ENCODE results near the gene MRFAP1. TPM values are rescaled to one million over a fixed set of nuclear protein-coding genes. Genes with fewer than 3 reads are reported as not detected.

MRFAP1 gene
- total and polyA plus RNA-seq, 5 experiments from 2014 or later = 141 to 186 (median 153) TPM

GRCh38 chr4:6689506-6689960, 49.0 kb downstream of the MRFAP1 start:
- Mint-ChIP-seq H3K9me3 (no peaks in the 10 kb centered on the region), H3K27me3 (no peaks in the 10 kb centered on the region), H3K4me1 (peaks cover 40 to 84% (median 73%) of the 10 kb centered on the region in 4 donors), H3K36me3 (no peaks in the 10 kb centered on the region), H3K4me3 (peak overlapping the region; percentile 73 to 95 (median 84)), H3K27ac (peak overlapping the region; percentile 93 to 99 (median 97))
- DNase-seq (no peak), ATAC-seq (peak; percentile 2 to 9)
- POLR2A ChIA-PET = interaction anchor here (0.8 to 16.9 kb wide), 14 partner anchors 8 to 379 kb away, joined by 3 to 521 read pairs (median 4); partner anchors contain the start of genes BLOC1S4, GRPEL1, MAN2B2 and MRFAP1

Other genes with a start within 250 kb of the MRFAP1 start
- gene PPP2R2C, start 168.1 kb upstream of the MRFAP1 start, total RNA-seq = not detected
- gene PPP2R2C, start 168.1 kb upstream of the MRFAP1 start, polyA plus RNA-seq = not detected
- 10 to 100 TPM; 41.2 to 43.2 TPM for gene MAN2B2, start 65.5 kb upstream of the MRFAP1 start, total RNA-seq
- 10 to 100 TPM; 11.8 to 30.4 (median 14.4) TPM for gene MAN2B2, start 65.5 kb upstream of the MRFAP1 start, polyA plus RNA-seq
- 1 to 10 TPM in 1 of 2 experiments, under 1 TPM in 1; 0.39 to 3.0 TPM for gene S100P, start 53.2 kb downstream of the MRFAP1 start, total RNA-seq
- 1 to 10 TPM in 1 of 3 donors, not detected in 2; 3.2 TPM for gene S100P, start 53.2 kb downstream of the MRFAP1 start, polyA plus RNA-seq
- gene MRFAP1L1, start 69.2 kb downstream of the MRFAP1 start, total RNA-seq = 100 to 1,000 TPM; 123 to 127 TPM
- gene MRFAP1L1, start 69.2 kb downstream of the MRFAP1 start, polyA plus RNA-seq = 100 to 1,000 TPM; 102 to 124 (median 105) TPM
- 10 to 100 TPM; 38.7 to 40.0 TPM for gene BLOC1S4, start 75.5 kb downstream of the MRFAP1 start, total RNA-seq
- gene BLOC1S4, start 75.5 kb downstream of the MRFAP1 start, polyA plus RNA-seq = 10 to 100 TPM; 65.8 to 81.6 (median 75.4) TPM
- gene KIAA0232, start 142.0 kb downstream of the MRFAP1 start, total RNA-seq = 10 to 100 TPM; 29.9 to 31.0 TPM
- 10 to 100 TPM; 11.9 to 15.4 (median 13.7) TPM for gene KIAA0232, start 142.0 kb downstream of the MRFAP1 start, polyA plus RNA-seq

All from naive thymus-derived CD8-positive, alpha-beta T cell (primary cell).